Ecto neural progenitor cell (in vitro differentiated cells): Measurements from ENCODE around the gene NRK.
"Not testable (repeated sequence)": the region's sequence is repeated elsewhere in the genome, so short reads cannot be mapped to it uniquely, and the experiment has no call there.

ENCODE experiments used
- DNase-seq: peaks from one replicate; pipeline ENCODE4 v3.0.0-alpha.2; 2018; ENCODE audit warnings: low spot score

The NRK gene

GRCh38 chrX:105894721-105895120, 72.4 kb downstream of the NRK start:
- DNase-seq, result no peak

GRCh38 chrX:105909576-105909975, 87.2 kb downstream of the NRK start:
- DNase-seq, result no peak

GRCh38 chrX:105910563-105911105, 88.3 kb downstream of the NRK start:
- DNase-seq, result no peak

GRCh38 chrX:105945266-105945665, 122.9 kb downstream of the NRK start:
- no peak for DNase-seq

- DNase-seq, result no peak
Measured at GRCh38 chrX:105969487-105969886, 147.1 kb downstream of the NRK start.

- no peak for DNase-seq
Measured at GRCh38 chrX:105972690-105973386, 150.5 kb downstream of the NRK start.

GRCh38 chrX:105973387-105973739, 151.0 kb downstream of the NRK start:
- DNase-seq, result no peak

- no peak for DNase-seq
Measured at GRCh38 chrX:105975382-105975781, 153.0 kb downstream of the NRK start.

GRCh38 chrX:105981772-105982485, 159.6 kb downstream of the NRK start:
- no peak for DNase-seq

GRCh38 chrX:105988487-105988886, 166.1 kb downstream of the NRK start:
- not testable (repeated sequence) for DNase-seq

- DNase-seq, result no peak
Measured at GRCh38 chrX:105999294-105999693, 177.0 kb downstream of the NRK start.

- no peak for DNase-seq
Measured at GRCh38 chrX:106000203-106000602, 177.9 kb downstream of the NRK start.

- DNase-seq, result not testable (repeated sequence)
Measured at GRCh38 chrX:106000609-106001008, 178.3 kb downstream of the NRK start.

- DNase-seq, result no peak
Measured at GRCh38 chrX:106005684-106006083, 183.3 kb downstream of the NRK start.

GRCh38 chrX:106007815-106008214, 185.5 kb downstream of the NRK start:
- no peak for DNase-seq
